Bone marrow (tissue), 2 donors: ENCODE data around the gene CT45A6.
"Not testable (repeated sequence)": the region's sequence is repeated elsewhere in the genome, so short reads cannot be mapped to it uniquely, and the experiment has no call there.

Source experiments
- DNase-seq, 2 donors: peaks; one replicate each; lab custom pipeline; 2025; lab: John Stamatoyannopoulos, UW

The CT45A6 gene

GRCh38 chrX:135802687-135803086 lies at the start of gene CT45A6:
CT45A6 (minus strand) TSS chrX:135802787; CDS start chrX:135798993, 3,794 bp downstream.
- DNase-seq = not testable (repeated sequence)

GRCh38 chrX:135837180-135837579 lies 34.6 kb upstream of the CT45A6 start, which contains the start of gene CT45A7:
CT45A7 (minus strand) TSS chrX:135837280; CDS start chrX:135833533, 3,747 bp downstream.
- not testable (repeated sequence) for DNase-seq

- not testable (repeated sequence) for DNase-seq
Measured at GRCh38 chrX:135819912-135820311, 17.3 kb upstream of the CT45A6 start, which contains the start of gene CT45A2. CT45A2 (minus strand) TSS chrX:135820012; CDS start chrX:135816265, 3,747 bp downstream.

GRCh38 chrX:135785403-135785802 lies 17.2 kb downstream of the CT45A6 start, which contains the start of gene CT45A5:
CT45A5 (minus strand) TSS chrX:135785503; CDS start chrX:135781729, 3,774 bp downstream.
- DNase-seq = not testable (repeated sequence)

GRCh38 chrX:135768091-135768490 lies 34.5 kb downstream of the CT45A6 start, which contains the start of gene CT45A3:
CT45A3 (minus strand) TSS chrX:135768191; CDS start chrX:135764444, 3,747 bp downstream.
- not testable (repeated sequence) for DNase-seq

- not testable (repeated sequence) for DNase-seq
Measured at GRCh38 chrX:135744739-135745138, 57.8 kb downstream of the CT45A6 start.
